NCI-H748 treated with DMSO at 0.1 percent for 48 hours (cell line): ENCODE results near the gene NTRK2.

Source experiments
- DNase-seq: peaks from one replicate; lab custom pipeline; 2025; lab: John Stamatoyannopoulos, UW

NTRK2 gene

DNA sequence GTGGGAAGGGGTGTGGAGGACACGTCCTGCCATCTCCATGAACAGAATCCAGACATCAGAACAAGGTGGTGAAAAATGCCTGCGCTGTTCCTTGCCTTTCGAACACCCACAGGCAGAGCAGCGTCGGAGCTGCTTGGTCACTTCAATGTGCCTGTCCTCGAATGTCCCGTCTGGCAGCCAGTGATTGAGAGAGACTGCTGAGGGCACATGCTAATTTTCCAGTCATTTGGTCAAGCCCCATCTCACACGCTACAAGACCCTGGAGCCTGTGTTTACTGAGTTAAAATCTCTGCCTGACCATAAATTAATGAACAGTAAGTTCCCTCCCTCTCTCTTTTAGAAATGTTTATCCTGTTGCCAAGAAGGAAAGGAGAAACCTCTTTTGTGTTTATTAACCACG, 149.3 kb downstream of the NTRK2 start:
- no peak for DNase-seq

DNA sequence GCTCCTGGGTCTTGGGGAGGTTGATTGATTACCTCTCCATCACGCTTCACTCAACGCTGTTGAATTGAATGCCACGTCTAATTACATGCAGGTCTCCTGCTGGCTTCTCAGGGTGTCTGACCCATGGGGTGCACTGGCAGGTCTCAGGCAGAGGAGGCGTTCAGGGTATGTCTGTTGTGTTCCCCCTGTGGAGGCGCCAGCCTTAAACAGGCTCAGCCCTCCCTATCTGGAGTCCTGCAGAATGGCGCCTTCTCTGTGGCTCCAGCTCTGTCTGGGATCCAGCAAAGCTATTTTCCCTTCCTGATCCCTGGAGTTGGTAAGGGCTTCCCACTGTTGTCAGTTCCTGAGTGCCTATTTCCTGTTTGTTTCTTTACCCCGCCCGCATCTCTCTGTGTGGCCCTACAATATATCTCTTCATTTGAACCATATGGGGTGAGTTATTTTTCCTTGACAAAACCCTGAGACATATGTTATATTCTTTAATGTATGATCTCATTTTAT, 150.0 kb downstream of the NTRK2 start:
- DNase-seq: no peak

DNA sequence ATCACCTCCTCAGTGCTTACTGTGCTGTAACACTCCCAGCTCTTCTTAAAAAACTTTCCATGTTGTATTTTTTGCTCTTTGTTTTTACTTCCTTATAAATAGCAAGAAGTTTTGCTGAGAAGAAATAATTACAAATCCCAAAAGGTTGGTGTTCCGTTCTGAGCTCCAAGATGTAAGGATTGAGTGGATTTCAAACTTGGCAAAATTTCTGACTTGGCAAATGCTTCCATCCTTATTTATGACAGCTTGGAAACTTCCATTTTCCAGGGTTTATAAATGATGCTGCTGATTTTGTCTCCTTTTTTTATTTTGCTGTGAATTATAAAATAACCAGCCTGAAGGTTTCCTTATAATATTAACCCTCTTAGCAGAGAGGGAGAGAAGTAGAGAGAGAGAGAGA, 151.9 kb downstream of the NTRK2 start:
- DNase-seq: no peak

DNA sequence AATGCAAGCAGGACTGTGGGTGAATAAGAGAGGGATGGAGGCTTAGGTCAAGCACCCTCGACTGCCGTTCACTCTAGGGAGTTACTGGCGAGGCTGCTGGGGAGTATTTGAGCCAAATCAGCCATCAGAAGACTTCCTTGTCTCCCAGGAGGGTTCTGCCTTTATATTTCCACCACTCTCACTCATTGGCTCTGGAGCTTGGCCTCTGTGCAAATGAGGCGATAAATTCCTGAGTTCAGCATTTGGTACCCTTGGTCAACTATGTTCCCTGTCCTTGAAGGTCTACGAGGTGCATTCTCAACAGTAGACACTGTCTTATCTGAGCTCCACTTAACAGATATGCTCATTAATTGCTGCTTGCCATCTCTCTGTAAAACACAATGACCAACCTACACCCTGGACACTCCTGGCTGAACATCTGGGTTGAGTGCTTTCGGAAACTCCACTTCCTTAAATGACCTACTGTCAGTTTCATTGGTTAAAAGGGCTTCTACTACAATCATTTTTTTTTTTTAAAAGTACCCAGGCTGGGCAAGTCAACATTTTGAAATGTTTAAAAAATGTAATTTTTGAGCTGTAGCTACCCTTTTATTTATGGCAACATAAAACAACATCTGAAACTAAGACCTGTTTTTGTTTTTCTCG, 153.2 kb downstream of the NTRK2 start:
- no peak for DNase-seq

DNA sequence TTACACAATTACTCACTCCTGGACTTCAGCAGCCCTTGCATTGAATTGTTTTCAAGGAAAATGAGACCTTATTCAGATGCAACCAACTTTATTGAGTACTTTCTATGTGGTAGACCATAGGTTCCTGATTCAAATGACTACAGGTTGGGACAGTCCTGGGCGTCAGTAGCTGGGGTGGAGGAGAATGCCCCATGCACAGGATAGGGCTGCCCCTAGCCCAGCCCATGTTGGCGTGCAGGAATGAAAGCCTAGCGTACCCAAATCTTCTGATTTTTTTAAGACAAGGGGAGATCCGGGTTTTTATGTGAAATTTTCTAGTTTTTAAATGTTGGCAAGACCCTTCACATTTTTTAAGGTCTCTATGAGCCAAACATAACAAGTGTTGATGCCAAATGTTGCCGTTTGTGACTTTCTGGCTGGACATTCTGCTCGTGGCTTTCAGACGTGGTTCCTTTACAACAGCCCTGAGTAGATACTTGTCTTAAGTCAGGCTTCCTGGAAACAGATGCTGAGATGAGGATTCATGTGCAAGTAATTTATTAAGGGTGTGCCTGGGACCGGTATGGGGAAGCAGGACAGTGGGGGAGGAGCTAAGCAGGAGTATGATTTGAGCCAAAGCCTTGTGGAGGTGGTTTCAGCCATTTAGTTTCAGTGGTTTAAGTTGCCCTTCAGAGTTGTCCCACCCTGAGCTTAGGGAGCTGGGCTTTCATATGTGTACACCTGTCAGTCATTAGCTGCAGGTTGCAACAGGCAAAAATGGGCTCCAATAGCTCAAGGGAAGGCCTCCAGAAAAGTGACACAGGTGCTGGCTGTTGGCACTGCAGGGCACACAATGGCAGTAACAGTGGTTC, 154.1 kb downstream of the NTRK2 start:
- DNase-seq: no peak

DNA sequence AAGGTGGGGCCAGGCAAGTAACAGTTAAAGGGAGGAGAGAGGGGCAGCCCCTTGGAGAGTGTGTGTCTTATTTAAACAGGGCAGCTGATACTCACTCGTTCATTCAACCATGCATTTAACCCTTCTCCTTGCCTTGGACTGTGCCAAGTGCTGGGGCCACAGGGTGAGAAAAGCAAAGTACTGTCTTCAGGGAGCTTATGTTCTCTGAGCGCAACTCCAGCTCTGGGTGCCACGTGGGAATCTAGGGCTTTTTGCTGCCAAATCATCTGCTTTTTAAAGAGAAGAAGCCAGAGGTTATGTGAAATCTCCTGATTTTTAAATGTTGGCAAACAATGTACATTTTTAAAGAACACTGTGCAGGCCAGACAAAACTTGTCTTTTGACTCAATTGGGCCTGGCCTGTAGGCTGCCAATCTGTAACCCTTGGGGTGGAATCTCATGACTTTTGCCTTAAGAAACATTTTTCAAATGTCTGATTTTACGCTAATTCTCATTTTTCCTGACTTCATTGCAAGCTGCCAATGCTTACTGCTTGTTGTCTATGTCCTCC, 157.8 kb downstream of the NTRK2 start:
- no peak for DNase-seq

DNA sequence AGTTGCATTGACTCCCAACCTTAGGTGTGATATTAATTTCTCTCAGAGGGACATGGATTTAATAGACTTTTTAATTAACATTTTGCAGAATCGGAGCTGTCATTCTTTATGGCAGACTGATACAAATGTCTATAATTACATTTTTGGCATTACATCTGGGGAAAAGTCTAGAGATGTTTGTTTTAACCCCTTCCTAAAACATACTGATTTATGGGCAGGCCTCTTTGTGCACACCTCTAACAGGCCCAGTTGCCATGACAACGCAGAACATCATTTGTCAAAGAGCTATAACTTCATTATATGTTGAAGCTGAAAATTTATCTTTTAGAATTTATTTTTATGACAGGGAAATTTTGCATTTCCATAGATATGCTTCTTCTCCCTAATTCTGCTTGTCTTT, 158.5 kb downstream of the NTRK2 start:
- no peak for DNase-seq

DNA sequence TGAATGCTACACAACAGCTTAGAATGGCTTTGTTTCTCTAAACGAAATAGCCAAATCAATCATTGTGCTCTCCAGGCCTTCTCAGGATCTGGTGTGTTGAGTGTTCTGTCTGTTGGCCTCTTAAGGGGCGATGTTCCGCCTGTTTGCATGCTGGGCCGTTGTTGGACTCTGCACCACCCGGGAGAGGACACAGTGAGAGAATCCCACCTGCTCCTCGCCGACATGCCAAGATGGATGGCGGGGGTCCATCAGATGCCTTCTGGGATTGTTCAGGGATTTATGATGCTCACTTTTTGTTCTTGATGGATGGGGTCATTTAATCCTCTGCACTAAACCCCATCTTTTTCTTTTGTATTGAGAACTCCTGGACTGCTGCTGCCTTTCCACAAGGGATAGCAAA, 159.9 kb downstream of the NTRK2 start:
- DNase-seq: no peak

DNA sequence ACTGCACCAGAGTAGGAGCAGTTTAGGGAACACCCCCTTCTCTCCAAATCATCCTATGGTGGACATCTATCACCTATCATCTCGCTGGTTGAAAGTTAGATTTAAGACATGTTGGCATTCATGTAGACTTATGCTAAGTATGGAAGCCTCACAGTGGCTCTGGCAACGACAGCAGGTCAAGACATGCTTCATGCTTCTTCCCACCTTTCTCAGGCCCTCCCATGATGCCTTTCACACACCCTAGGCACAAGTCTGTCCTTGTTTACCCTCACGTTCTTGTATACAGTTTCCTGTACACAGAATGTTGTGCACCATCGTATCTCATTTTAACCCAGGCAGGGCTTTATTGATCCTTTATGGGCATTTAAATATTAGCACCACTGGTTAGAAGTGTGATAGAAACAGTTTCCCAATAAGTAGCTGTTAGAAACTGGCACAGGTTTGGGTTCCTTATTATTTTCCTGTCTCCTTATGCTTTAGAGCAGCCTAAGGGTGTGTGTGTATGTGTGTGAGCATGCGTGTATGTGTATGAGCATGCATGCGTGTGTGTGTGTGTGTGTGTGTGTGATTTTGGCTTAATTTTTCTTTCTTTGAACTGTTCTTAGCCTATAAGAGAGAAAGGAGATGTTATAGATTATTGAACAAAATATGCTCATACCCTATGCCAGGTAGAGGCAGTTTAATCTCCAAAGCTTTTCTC, 160.6 kb downstream of the NTRK2 start:
- DNase-seq: no peak

DNA sequence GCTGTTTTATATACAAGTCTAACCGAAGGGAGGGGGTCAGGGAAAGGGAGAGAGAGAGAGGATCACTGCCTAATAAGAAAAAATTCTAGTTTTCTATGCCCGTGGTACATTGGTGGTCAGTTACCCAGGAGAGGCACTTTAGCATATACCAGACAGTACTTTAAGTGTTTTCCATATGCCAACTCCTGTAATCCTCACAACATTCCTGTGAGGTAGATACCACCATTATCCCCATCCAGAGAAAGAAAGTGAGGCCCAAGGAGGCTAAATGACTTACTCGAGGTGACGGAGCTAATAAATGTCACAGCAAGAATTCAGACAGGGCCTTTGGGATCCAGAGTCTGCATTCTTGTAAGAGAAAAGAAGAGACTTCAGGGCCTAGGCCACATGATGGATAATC, 161.8 kb downstream of the NTRK2 start:
- no peak for DNase-seq

DNA sequence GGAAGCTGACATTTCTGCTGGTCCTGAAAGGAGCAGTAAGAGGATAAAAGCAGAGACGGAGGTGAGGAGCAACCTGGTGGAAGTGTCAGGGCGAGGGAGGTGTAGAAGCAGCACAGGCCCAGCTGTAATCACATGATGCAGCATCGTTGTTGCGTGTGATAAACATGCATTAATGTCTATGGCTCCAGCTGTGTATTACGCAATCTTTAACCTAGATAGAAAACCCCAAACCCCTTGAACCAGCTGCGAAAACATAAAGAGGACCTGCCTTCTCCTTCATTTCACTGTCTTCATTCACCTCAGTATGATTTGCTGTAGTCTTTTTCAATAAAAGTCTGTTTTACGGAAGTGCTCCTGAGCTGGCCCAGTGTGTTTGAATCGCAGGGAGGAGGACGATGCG, 162.9 kb downstream of the NTRK2 start:
- DNase-seq: no peak

DNA sequence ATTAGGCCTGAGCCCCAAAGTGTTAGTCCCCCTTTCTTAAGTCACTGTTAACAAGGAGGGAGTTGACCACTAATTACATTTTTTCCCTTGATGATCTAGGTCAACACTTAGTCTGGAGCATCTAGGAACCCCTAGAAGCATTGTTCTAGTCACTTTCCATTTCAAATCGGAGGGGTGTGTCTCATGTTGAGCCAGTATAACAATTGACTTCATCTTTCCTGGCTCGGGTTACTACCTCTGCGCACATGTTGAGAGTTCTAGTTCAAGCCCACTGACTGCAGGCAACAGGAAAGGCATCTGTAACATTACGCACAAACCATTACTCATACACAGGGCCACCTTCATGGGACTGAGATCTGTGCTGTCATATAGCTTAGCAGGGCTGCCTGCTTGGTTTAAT, 164.9 kb downstream of the NTRK2 start:
- no peak for DNase-seq

DNA sequence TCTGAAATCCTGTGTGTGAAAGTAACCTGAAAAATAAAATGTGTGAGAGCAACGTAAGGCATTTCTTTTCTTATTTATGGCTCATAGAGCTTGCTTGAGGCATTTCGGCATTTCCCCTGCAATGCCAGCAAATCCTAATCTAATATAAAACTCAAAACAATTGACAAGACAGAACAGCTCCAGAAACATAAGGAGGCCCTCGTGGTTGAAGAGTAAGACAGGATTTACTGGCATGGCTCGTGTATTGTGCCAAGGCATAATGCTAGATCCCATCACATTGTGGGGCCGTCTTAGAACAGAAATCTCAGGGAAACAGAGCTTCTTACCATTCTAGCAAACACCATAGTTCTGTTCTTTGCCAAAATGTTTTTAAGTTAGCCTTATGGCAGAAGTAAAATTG, 166.2 kb downstream of the NTRK2 start:
- no peak for DNase-seq

DNA sequence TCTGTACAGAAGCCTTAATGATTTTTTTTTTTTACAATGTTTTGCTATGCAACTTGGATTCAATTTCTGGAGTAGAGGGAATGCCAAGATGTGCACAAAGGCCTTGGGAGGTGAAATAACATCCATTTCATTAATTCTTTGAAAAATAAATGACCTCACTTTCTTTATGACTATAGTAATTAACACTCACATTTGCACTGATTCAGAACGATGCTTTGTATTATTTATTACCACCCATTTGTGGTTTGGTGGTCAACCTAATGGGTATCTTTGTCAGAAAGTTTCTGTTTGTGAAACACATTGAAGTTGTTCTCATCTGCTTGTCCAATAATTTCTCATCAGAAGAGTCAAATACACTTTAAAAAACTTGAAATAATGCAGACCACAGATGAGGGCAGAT, 169.3 kb downstream of the NTRK2 start:
- DNase-seq: no peak

DNA sequence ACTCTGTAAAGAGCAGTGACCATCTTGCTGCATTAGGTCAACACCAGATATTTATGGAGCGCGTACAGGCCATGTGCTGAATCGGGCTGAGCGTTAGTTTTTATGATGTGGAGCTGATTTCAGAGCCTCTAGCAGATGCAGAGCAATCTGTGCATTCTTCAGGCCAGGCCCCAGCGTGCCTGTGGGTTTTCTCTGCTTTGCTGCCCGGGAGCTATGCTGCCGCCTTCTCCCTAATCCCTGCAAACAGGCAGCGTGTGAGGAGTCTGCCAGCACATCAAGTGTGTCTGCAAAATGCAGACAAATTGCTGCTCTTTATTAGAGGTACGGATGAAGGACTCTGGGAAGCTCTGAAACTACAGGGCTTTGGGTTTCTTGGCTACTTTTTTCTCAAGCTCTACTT, 170.0 kb downstream of the NTRK2 start:
- DNase-seq: no peak

DNA sequence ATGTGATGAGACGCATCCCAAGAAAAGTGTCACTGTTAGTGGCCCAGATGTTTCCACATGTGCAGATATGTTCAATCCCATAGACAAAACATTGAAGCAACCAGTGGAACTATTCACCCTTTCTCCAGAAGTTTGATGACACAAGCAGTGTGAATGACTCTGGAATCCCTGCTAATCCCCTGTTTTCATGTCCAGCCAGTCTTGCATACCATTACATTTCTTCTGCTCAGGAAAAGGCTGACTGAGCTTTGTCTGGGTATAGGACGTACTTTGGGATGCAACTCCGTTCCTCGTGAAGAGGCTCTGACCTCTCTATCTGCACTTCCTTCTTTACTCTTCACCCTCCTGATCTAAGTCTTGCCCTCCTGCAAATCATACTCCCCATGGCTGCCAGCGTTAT, 172.4 kb downstream of the NTRK2 start:
- no peak for DNase-seq

DNA sequence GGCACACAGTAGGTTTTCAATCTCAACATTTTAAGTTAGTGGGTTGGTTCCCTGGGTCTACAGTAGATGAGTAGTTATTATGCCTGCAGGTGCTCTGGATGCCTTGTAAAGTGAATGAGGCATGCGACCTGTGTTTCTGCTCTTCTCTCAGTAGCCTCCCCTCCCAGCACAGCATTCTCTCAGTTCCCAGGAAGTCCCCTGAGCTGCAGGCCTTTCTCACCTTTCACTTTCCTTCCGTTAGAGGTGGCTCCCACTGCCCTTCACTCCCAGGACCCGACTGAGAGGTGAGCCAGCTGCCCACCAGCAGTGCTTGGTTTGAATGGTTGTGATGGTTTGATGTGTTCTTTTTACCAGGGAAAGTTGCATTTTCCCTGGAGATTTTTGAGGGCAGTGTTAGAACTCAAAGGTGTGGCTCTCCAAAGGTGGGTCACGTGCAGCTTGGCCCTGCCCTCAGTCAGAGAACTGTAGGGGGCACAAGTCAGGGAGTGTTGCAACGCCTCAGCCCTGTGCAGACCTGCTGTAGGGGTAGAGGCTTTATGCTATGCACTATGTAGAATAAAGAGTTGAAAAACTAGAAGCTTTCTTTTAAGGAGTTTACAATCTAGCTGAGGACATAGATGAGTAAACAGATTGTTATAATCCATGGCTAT, 173.8 kb downstream of the NTRK2 start:
- no peak for DNase-seq

DNA sequence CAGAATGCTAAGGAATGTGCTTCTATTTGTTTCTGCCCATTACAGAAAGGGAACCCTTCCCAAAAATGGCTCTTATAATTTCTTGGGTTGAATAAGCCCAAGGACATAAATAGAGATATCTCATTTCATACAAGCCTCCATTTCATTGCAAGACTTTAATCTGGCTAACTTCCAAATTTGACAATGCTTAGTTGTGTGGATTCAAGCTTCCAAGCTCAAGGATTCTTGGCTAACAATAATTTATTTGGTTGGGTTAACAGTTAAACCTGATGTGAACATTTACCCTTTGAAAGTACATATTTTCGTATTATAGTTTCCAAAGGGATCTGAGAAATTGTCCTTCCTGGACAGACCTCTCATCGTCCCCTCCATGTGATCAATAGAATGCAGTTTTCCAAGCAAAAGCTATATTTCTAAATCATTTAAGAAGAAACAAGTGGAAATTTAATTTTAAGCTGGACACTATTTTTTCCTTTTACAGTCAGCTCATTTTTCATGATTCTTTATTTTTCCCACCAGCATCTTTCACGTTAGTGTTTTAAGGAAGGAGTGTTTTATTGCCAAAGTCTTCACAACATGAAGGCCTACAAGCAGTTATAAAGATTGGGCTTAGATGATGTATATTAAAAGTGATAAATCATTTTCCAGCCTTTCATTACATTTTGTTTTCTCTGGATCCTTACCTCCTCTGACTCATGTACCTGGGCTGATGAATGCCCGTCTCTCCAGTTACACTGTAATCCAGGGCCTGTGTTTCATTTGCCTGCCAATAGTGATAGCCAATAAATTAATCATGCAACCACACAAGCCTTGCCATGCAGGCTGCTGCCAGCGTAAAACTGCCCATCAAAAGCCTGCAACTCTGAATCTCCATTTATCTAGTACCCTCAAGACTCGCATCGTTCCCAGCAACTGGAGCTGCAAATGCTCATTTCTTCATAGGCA, 176.7 kb downstream of the NTRK2 start:
- DNase-seq: no peak

DNA sequence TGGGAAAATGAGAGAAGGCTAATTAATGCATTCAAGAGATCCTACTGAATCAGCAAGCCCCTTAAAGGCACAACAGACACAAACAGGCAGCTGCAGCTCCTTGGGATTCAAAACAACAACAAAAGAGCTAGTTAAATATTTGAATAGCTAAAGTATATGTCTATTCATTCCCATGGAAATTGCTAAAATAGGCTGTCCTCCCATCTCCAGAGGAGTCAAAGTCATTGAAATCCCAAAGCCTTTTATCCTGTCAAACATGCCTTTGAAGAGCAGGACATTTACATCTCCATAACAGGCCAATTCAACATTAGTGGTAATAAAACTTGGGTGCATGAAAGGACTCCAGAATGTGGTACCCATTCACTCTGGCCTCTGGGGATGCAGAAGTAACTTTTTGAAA, 177.4 kb downstream of the NTRK2 start:
- DNase-seq: peak; percentile 83

DNA sequence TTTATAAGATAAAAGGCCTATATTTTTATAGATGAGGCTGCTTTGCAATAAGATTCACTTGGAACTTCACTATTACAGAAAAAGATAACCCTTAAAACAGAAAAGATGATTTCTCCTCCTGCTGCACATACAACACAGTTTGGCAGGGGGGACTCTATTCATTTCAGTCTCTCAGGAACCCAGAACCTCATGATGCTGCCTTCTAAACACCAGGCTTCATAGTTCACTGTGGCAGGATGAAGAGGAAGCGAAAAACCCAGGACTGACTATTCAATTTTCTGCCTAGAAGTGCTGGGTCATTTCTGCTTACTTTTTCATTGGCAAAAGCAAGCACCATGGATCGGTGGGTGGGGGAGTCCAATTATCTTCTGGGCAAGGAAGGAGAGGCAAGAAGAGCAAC, 179.5 kb downstream of the NTRK2 start:
- no peak for DNase-seq

DNA sequence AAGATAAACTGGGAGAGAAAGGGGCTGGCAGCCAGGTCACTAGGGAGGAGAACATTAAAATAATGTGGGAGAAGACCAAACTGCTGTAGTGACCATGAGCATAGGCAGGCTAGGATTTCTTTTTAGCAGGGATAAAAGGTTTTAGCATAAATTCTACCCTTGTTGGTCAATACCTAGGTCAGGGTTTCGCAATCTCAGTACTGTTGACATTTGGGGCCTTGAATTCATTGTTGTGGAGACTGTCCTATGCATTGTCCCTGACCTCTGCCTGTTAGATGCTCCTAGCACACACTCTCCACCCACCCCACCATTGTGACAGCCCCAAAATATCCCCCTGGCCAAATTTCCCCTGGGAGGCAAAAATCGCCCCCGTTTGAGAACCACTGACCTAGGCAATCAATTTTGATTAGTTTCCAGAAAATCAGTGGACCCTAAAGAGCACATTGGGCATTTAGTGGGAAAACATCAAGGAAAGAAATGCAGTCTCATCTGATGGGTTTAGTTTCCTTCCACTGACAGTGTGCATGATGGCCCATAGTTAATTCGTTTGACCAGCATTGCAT, 181.4 kb downstream of the NTRK2 start:
- DNase-seq: no peak
